Activated T-helper 1 cell treated with anti-CD3 and anti-CD28 coated beads, Interleukin-2, amount 50 U/mL, for 16 hours (primary cell): ENCODE measurements around the gene TOR4A.

Experiments used
- DNase-seq, 2 donors: peaks; one replicate each; pipeline ENCODE4 v3.0.0-alpha.2; 2020; ENCODE audit warnings: low read depth in 1 of 2, low spot score in 1 of 2

TOR4A gene

DNA sequence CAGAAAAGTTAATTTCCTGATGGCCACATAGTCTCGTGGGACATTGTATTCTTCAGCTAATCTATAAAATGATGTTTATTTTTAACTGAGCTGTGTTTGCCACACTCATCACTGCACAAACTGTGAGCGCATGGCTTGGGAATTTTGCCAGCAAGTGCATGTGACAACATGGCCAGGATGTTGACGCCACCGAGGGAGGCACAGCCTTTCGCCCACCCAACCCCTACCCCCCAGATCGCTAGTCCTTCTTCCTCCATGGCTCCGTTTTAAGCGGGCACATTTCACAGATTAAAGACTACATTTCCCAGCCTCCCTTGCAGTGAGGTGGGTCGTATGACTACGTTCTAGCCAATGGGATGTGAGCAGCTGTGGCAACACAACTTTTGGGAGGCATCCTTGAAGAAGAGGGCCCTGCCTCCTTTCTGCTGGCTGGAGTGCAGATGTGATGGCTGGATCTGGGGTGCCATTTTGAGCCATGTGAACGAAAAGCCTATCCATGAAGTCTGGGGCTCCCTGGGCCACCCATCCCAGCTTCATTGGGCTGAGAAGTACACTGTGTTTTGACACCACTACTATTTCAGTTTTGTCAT, 16.7 kb downstream of the TOR4A start:
- no peak for DNase-seq

DNA sequence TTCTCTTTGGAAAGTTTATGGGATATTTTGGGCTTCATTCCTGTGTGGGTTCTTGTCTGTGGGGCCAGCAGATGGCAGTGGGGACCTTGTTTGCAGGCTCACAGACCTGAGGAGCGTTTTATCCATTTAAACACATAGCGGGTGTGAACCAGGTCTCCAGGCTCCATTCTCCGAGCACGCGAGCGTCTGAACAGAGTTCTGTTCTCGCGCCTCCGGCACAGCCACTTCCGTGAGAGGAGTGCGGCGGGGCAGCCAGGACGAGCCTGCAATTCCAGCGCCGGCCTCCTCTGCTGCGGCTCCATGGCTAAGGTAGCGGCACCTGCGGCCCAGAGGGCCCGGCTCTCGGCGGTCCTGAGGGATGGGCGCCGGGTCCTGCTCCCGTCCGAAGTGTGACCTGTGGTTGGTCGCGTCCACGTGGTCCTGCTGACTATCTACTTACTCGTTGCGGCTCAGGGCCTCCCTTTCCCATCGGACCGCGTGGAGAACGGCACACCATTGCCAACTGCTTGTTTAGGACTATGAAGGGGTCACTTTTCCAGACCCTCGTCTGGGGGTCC, 17.2 kb downstream of the TOR4A start:
- DNase-seq = no peak

DNA sequence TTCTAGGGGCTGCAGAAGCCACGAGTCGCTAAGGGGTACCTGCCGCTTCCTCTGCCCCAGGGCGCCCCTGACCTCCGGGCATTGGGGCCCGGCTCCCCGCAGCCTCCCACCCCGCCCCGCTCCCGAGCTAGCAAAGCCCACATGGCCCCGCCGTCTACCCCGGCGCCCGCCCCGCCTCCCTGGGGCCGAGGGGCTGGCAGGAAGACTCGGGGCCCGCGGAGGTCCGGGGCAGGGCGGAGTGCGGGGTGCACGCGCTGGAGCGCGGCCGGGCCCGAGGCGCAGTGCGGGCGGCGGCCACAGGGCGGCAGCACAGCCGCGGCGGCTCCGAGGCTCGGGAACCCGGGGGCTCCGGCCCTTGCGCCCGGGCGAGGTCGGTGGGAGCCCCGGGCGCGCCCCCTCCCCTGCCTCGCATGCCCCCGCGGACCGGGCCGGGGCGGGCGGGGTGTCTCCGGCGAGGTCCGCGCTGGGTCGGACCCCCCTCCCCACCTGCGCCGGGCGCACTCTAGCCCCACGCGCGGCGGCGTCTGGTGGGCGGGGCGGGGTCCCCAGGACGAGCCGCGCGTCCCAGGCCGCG, 17.8 kb downstream of the TOR4A start:
- no peak for DNase-seq

DNA sequence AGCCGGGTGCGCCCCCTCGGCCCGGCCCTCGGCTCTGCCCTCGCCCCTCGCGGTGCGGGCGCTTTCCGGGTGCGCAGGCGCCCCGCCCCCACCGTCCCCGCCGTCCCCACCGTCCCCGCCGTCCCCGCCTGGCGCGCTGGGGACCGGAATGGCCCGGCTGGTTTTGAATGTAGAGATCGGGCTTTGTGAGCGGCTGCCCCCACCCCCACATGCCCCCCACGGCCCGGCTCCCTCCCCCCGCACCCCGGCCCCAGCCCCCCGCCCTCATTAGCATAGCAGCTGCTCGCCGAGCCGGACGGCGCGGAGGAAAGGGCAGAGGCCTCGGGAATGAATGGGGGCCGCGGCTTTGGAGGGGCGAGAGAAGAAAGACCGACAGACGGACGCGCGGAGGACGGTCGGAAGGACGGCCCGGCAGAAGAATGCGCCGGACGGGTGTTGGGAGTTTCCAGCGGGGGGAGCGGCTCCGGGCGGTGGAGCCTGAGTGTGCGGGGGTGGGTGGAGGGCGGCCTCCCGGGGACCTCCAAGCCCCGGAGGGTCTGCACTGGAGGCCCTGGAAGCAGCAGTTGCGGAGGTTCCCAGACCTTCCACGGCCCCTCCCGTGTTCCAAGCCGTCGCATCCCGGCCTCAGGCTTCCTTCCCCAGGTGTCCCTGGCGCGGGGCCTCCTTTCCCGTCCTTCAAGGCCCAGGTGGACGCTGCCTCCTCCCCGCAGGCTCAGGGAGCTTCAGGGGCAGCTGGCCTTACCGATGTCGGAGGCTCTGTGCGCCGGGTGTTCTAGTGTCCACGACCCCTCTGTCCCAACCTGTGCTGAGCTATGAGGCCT, 18.5 kb downstream of the TOR4A start:
- no peak for DNase-seq

DNA sequence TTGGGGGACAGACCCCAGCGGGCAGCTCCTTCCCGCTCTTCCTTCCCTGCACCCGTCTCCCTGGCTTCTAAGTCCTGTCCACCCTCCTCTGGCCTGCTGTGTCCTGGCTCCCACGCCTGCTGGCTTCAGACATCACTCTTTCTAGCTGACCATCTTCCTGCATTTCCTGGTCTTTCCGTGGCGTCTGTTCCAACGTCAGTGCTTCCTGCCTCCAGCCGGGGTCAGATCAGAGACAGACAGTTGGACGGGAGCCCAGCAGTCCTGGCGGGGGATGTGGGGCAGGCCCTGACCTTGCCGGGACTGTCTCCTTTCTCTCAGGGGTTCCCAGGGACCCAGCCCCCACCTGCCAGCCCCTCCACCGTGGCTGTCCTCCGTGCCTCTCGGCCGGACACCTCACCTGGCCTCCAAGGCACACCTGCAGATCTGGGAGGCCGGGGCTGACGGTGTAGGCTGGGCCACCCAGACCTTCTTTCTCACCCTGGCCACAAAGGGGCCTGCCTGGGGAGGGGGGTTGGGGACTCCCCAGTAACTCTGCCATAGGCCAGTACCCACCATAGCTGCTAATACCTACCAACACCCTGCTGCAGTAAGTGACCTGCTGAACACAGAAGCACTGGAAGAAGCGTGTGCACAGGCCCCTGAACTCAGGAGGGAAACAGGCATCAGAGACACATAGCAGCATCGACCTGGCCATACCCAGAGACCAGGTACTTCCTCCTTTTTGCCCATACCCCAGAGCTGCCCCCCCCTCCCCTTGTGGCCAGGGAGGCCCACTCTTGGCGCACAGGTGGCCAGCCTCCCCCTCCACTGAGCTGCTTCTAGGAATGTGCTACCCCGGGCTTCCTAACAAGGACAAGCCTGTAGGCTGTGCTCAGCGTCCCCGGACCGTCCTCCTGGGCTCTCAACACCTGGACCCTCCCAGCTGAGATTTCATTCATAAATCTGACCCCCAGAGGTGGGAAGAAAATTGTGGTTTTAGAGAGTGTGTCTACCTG, 19.4 kb downstream of the TOR4A start:
- DNase-seq = no peak

DNA sequence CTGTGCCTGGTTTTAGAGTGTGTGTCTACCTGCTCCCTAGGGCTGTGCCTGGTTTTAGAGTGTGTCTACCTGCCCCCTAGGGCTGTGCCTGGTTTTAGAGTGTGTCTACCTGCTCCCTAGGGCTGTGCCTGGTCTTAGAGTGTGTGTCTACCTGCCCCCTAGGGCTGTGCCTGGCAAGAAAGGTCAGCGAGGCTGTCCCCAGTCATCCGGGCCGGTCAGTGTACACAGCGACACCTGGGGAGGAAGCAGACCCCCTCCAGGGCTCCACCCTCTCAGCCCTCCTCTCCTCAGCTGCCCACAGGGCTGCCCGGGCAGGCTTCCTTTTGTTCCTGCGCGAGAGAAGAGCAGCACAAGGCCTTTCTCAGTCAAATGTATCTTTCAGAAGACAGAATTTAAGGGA, 20.4 kb downstream of the TOR4A start:
- DNase-seq = no peak

DNA sequence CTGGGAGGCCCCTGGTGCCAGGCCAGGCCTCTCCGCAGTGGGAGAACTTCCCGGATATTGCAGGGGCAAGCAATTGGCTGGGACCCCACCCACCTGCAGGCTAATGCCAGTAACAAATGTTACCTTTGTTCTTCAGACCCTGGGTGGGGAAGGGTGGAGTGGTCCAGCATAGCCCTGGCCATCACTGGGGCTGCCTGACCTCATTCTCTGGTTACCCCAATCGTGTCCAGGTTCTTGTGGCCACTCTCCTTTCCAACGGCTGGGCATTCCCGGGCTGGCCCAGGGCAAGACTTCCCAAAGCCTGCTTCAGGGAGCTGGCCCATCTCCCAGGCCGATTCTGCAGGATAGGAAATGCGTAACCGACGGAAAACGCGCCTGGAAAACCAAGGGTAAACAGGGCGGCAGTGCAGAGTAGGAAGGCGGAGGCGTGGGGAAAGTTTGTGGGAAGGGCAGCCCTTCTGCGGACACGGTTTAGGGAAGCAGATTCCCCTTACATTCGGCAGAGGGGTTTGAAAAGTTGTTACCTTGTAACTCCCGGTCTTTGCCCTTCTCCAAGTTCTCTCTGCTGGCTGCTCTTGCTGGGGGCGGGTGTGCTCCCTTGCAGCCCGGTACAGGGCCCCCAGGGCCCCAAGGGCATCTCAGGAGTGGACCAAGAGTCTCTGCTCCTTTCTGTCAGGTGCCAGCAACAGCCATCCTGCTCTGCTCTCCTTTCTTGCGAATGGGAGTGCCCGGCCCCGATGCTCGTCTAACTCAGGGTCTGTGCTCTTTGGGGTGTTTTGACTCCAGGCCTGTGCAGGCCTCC, 21.1 kb downstream of the TOR4A start:
- no peak for DNase-seq

DNA sequence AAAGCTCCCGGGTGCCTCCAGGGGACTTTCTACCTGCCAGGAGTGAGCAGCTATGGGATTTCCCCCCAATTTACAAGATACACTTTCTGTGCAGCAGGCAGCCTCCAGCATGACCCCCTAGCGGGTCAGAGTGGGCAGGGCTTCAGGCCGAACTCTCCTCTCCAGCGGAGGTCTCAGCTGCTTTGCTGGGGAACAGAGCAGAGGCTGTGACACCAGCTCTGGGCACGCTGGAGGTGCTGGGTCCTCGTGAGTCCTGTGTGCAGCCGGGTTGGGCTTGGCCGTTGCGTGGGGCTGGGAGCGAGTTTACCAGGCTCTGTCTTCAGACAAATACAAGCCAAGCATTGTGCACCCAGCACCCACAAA, 21.7 kb downstream of the TOR4A start:
- no peak for DNase-seq

DNA sequence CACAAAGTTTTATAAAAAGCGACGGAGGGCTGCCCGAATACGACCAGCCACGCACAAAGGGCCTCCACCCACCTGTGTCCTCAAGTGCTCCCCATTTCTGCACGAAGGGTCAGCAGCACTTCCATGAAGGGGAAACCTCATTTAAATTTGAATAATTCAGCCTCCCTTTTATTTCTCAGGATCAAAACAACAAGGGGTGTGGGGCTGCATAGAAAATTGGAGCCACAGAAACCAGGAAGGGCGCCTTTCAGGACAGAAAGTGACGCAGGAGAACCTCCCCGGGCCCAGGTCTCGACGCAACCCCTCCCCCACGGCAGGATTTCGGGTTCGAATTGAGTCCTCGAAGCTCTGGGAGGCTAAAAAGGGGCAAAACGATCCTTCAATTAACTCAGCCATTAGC, 22.4 kb downstream of the TOR4A start:
- no peak for DNase-seq

DNA sequence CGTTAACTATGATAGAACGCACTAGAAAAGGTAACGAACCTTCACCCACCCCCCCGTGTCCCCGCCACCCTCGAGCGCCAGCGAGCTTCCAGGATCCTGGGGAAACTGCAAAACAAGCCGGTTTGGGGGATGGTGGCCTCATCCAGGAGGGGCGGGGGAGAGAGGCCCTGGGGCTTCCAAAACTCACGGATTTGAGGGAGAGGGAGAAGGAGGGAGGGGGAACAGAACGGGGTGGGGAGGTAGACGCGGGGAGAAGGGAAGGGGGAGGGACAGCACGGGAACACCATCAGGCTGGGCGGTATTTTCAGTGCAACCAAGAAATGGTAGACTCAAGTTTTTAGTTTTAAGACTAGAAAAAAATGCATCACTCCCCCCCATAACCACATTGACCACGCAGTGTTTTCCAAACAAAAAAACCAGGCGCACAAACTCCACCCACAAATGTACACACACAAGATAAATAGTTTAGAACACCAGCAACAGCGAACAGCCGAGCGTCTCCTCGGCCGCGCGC, 23.1 kb downstream of the TOR4A start:
- DNase-seq = no peak

DNA sequence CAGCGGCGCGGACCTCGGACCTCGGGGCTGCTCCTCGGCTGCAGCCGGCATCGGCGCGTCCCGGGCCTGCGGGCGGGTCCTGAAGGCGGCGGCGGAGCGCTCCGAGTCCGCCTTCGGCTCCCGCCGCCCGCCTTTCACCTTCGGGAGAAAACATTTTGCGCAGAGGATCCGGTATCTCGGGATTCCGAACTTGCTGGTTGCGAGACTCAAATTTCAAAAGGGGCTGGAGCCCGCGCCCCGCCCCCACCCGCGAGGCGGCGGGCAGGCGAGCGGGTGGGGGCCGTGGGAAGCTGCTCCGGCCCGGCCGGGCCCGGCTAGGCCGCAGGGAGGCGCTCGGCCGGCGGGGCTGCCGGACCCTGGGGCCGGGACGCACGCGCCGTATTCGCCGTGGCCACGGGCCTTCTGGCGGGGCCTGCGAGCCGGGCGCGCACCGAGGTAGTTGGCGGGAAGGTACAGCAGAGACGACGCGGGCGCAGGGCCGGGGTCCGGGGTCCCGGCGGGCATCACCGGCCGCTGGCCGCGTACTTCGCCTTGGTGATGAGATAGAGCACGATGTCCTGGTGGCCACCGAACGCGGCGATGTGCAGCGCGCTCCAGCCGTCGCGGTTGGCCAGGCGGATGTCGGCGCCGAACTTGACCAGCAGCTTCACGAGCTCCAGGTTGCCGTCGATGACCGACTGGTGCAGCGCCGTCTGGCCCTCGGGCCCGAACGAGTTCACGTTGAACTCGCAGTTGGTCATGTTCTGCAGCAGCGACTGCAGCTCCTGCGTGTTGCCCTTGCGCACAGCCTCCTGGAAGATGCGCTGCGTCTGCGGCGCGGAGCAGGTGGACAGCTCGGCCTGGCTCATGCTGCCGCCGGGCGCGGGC, 23.8 kb downstream of the TOR4A start:
- DNase-seq = no peak

DNA sequence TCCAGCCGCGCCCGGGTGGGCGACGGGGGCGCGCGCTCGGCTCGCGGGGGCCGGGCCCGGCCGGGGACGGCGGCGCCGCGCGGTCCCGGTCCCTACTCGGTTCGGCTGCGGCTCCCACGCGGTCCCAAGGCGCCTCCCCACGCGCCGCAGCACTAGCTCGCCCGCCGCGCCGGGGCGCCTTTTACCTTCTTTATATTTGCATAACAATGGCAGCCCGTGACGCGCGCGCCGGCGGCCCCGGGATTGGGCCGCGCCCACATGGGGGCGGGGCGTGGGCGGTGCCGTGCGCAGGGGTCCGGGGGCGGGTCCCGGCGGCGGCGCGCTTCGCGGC, 24.6 kb downstream of the TOR4A start, which contains the start of gene NRARP:
NRARP (minus strand) TSS at position 154 of the 331 bp plus-strand sequence. CDS start 343 bp downstream, outside the sequence.
- peak; percentile 76 to 90 for DNase-seq

DNA sequence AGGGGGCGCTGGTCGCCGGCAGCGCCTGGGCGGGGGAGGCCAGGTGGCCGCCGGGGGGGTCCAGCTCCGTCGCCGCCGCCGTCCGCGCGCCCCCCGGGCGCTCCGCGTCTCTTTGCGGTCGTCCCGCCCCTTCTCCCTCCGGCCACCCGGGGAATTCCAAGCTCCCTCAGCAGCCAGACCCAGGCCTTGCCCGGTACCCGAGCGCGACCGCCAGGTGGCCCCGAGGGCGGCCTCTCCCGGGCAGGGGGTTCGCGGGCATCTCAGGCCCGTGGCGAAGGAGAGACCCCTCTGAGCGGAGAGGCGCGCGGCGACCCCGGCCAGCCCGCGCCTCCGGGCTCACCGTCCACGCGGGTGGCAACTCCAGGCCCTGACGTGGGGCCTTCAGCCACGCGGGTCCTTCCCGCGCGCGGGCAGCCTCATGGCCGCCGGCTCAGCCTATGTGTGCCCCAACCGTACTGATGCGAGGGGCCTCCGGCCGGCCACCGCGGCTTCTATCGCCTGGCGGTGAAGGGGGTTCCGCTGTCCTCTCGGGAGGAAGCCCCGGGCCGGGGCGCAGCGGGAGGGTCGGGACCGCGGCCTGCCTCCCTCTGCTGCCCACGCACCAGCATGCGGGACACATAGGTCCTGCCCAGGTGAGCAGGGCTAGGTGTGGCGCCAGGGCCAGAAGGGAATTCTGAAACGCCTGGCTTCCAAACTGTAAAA, 25.1 kb downstream of the TOR4A start:
- no peak for DNase-seq

DNA sequence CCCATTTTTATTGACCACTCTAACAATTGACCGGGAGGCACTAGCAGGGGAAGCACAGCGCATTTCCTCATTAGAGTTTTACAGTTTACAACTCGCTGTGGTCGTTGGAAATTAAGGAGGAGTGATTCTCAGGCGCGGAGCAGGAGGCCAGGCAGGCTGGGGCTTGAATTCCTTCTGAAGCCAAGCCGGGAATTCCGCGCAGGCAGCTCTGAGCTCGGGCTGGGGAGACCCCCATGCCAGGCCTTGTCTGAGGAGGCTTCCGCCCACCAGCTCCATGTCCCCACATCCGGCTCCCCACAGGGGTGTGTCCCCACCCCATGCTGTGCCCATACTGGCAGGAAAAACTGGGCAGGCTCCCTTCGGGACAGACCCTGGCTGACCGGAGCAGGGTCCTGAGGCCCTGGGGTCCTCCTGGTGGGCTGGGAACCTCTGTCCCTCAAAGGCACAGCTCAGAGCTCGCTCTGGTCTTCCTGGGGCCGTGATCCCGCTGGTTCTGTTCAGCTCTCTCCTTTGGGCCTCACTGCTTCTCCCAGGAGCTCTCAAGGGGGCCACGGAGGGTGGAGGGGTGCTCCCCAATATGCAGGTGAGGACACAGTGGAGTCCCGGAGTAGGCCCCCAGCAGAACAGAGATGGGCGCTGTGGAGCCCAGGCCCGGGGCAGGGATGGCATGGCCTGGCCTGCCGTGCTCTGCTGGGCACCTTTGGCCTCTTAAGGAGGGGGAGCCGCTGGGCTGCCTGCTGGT, 25.8 kb downstream of the TOR4A start:
- no peak for DNase-seq

DNA sequence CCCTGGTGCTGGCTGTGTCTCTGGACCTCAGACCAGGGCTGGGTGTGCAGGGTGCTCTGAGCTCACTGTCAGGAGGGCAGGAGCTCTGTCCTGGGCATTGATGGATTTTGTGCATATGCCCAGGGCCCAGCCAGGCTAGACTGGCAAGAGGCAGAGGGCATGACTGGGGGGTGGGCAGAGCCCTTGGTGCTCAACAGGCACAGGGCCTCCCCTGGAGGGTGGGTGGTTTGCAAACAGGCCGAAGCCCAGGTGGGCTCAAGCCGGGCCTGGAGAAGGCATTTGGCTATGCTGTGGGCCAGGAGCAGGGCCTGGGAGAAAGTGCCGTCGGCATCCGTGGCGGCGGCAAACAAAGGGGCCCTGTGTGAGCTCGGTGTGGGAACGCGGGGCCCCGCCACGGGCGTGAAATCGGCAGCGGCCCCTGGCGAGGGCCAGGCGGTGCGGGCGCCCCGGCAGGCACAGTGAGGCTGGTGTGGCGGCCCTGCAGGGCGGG, 26.4 kb downstream of the TOR4A start:
- DNase-seq = no peak

DNA sequence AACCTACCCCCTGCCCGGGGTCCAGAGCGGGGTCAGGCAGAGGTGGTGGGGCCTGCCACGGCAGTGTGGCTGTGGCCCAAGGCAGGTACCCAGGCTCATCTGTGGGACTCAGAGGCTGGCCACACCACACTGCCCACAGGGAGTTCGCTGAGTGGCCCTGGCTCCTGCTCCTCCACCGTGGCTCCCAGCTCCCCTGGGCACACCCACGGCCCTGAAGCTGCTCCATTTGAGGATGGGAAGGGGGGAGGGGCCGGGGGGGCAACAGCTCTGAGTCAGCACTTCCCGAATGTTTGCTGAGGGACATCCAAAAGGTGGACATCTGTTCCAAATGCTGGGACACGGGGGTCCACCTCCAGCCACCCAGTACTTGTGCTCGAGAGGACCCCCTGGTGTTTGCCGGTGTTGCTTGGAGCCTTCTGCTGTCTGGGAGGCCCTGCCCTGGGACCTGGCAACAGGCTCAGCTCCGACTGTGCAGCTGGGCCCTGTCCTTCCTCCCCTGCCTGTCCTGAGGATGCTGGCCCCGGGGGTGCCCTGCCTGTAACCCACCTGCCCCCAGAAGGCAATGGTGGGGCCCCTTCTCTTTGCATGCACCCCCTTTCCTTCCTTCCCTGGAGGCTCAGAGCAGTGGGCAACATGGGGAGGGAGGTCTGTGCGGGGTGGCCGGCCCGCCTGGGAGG, 27.0 kb downstream of the TOR4A start:
- DNase-seq = no peak
